Dermis blood vessel endothelial cell (primary cell): ENCODE data around the gene LINC01488. TPM values are rescaled to one million over a fixed set of nuclear protein-coding genes. Genes with fewer than 3 reads are reported as not detected.

Source experiments
- DNase-seq: peaks from one replicate; pipeline ENCODE4 v3.0.0; 2010
- total RNA-seq: library from RNA; depleted of rRNA; stranded (reverse); fragments of >200 nt; gene quantifications from 2 replicates; pipeline ENCODE4 v1.2.3, GENCODE V29; 2014

Gene LINC01488
- total RNA-seq, 1 donor from 2014 or later: not detected

DNA sequence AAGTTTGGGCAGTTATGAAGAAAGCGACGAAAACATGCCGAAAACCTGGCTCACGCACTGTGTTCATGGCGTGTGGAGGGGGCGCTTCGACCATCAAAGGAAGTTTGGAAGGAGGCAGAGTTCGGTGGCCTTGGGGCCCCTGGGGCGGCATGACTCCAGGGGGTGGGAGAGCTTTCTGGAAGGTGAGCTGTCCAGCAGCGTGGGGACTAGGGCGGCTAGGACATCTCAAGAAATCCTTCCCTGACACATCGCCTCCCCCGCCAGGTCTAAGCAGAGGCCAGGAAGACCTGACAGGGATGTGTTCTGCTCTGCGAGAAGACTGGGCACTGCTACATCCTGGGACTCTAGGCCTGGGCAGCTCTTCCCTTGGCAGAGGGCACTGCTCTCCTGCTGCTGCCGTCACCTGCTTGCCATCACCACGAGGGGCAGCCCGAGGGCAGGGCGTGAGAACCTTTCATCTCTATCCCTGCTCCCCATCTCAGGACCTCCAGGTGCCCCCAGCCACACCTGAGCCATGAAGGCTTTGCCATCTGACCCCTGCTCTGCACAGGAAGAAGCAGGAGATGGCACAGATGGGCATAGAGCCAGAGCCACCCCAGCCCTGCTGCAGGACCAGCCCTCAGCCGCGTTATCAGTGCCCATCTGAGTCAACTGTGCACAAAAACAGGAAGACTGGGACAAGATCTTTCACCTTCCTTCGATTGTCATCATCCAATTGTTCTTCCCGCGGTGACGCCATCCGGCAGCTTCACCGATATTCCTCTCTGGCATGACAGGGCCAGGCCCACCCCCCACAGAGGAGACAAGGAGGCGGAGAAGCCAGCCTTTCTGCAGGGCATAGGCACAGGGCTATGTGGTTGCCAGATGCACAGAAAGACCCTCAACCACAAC is 12.7 kb downstream of the LINC01488 start:
- DNase-seq: peak; percentile 91

DNA sequence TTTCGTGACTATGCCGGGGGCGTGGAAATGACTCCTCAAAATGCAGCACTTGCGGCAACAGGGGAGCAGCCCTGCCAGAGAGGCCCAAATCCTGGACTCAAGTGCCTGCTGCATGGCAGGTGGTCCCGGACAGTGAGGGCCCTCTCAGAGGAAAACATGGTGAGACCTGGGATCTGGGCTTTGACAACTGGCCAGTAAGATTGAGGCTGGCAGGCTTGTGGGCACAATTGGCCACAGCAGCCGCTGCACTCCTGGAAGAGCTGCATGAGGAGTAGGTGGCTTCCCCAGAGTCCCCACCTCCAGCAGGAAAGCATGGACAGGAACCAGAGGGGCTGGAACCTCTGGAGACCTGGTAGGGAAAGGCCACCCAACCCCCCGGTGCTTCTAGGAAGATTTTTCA is 13.4 kb downstream of the LINC01488 start:
- DNase-seq: no peak

- no peak for DNase-seq
Observed at GRCh38 chr11:69495441-69496201, 14.2 kb downstream of the LINC01488 start.

DNA sequence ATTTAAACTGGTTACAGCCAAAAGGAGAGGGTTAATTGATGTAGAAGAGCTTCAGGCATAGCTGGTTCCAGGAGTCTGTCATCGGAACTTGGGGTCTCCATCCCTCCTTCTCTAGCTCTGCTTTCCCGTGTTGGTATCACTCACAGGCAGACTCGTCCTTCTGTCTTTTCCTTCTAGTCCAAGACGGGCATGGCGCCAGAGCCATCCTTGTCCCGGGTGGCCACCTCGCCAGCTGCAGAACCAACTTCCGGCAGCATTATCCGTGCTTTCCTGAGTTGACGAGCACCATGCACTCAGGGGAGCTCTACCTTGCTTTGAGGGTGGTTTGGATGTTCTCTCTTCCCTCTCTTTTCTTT is 14.7 kb downstream of the LINC01488 start:
- no peak for DNase-seq

DNA sequence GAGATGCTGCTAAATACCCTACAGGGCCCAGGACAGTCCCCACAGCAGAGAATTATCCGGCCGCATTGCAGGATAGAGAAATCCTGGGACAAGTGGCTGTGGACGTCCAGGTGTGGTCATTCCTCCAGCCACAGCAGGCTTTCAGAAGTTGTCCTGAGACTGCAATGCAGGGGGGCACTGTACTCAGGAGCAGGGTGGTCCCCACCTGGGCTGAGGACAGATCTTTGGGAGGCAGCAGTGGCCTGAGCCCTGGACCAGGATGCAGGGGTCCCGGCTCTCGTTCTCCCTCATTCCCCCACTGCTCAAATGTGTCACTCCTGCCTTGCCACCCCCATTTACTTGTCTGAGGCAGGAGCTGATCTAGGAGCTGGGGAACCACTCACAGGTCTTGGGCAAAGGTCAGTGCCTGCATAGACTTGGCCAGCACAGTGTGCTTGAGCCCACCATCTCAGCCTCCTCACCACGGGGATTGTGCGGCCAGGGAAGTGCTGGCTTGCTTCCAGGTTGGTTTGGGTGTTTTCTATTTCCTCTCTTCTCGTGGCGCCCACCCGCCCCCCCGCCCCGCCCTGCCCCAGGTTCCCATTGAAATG is 15.3 kb downstream of the LINC01488 start:
- no peak for DNase-seq

GRCh38 chr11:69497221-69497787 is 15.8 kb downstream of the LINC01488 start:
- DNase-seq: peak; percentile 92

GRCh38 chr11:69498614-69499175 is 17.2 kb downstream of the LINC01488 start:
- DNase-seq: no peak

DNA sequence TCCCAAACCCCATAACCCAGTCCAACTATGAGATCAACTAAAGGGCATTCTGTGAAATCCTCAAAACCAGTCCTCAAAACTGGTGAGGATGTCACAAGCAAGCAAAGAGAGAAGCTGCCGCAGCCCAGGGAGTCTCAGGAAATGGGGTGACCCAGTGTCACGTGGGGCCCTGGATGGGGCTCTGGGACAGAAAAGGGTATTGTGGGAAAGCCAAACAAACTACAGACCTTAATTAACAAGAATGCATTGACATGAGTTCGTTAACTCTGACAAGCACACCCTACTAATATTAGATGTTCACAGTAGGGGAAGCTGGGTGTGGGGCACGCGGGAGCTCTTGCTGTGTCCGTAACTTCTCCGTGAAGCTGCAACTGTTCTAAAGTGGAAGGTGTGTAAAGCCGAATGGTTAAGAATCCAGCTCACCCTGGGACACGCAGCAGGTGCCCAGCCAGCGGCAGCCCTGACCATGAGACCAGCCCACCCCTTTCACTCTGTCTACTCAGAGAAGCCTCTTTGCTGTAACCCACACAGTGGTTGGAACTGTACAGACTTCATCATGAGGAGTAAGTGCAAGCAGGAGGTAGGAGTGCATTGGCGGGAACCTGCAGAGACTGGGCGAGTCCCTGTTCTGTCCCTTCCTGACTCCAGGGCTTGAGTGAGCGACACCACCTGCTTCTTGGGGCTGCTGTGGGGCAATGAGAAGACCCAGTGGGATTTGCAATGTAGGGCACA is 17.9 kb downstream of the LINC01488 start:
- no peak for DNase-seq

- no peak for DNase-seq
Observed at GRCh38 chr11:69499918-69500284, 18.4 kb downstream of the LINC01488 start.

GRCh38 chr11:69500285-69501120 is 19.0 kb downstream of the LINC01488 start:
- no peak for DNase-seq

DNA sequence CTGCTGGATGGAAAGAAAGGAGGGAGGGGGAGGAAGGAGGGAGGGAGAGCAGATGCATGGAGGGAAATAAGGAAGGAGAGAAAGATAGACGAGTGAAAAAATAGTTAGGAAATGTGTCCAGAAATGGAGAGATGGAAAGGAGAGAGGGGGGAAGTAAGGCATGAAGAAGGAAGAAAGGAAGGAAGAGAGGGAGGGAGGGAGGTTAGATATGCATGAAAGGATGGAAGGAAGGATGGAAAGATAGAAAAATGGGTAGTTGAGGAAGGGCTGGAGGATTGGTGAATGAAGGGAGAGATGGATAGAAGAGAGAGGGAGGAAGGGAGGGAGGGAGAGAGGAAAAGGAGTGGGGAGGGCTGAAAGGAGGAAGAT is 19.6 kb downstream of the LINC01488 start:
- no peak for DNase-seq

DNA sequence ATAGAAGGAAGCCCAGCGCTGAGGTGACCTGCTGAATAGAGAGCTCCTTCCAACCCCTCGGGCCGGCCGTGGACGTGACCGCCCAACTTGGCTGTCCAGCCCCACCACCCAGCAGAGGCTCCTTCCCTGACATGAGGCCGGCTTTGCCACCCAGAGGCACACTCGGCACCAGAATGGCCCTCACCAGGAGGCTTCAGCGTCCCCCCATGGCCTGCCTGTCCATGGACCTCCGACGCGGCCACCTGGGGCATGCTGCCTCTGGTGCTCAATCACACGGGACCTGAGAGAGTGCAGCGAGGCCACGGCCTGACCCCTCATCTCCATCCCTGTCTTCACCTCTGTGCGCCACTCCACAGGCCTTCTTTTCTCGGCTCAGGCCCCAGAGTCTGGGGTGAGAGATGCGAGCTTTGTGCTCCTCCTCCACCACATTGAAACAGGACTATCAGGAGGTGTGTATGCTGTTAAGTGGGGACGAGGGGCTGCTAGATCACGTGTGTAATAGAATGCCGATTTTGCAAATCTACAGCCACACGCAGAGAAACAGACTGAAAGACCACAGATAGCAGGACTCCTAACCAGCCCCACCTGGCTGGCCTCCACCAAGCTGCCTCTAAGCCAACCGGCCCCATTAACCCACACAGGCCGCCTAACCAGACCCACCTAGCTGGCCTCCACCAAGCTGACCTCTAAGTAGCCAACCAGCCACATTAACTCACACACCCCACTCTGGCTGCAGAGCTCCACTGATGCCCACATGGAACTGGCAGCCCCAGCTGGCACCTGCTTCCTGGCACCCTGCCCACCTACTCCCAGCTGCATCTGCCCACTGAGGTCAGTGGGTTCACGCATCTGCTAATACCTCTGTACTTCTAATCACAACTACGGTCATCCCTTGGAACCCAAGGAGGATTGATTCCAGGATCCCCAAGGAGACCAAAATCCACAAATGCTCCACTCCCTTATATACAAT is 20.7 kb downstream of the LINC01488 start:
- no peak for DNase-seq

GRCh38 chr11:69504127-69504526 is 22.7 kb downstream of the LINC01488 start:
- no peak for DNase-seq

GRCh38 chr11:69504576-69505335 is 23.3 kb downstream of the LINC01488 start:
- no peak for DNase-seq

GRCh38 chr11:69508974-69509373 is 27.5 kb downstream of the LINC01488 start:
- DNase-seq: peak; percentile 40

GRCh38 chr11:69509381-69509780 is 27.9 kb downstream of the LINC01488 start:
- no peak for DNase-seq

GRCh38 chr11:69509846-69510390 is 28.5 kb downstream of the LINC01488 start:
- DNase-seq: no peak

DNA sequence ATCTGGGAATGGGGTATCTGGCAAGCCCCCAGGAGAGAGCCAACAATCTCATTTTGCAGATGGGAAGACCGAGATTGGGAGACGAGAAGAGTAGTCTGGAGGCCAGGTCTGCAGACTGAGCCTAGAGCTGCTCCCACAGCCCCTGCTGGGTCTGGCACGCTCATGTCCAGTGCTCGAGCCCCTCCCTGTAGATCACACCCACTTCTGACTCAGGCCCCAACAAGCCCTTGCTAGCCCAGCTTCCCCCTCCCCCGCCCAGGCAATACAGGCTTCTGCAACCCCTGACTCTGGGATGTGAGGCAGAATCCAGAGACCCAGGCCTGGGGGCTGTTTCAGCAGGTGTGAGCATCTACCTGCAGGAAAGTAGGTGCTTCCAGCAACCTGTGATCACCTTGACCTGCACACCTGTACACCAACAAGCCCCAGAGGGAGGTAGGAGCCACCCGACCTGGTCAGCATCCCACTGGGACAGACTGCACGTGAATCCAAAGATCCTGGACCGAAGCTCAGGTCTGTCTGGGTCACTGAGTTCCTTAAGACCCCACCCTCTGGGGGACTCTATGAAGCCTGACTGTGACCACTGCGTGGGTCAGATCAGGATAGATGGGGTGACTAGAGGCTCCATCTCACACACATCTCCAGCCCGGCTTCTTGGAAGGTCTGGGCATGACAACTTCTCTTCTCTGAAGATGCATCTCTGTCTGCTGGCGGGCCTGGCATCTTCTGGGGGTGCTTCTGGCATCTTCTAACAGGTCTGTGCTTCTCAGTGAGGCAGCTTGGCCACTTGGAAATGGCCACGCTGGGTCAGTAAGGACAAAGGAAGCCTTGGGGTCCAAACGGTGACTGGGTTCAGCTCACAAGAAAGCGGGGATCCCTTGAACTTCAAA is 29.3 kb downstream of the LINC01488 start:
- DNase-seq: no peak
